SU-DHL-6 (cell line): Measurements from ENCODE around the gene MAGEA10.

Experiments used
- H2AFZ ChIP-seq: fragments of 200-600 bp; sonication (generic); 2 replicates; pipeline ENCODE4 v1.6.1; 2014; ENCODE audit warnings: low read depth, mild to moderate bottlenecking, moderate library complexity, mixed read lengths, antibody characterized with exemption, low read length; ENCODE audit not compliant: severe bottlenecking
- H3F3A ChIP-seq: fragments of 200-600 bp; shearing (Covaris generic); 2 replicates; pipeline ENCODE4 v1.6.0; 2016; ENCODE audit warnings: antibody characterized with exemption, mild to moderate bottlenecking; ENCODE audit not compliant: insufficient read depth
- H3K27ac ChIP-seq: fragments of 200-600 bp; sonication (generic); 2 replicates; pipeline ENCODE4 v1.5.1; 2016; ENCODE audit warnings: low read depth, mild to moderate bottlenecking, low read length, moderate library complexity, mixed read lengths
- H3K27me3 ChIP-seq: fragments of 200-600 bp; sonication (generic), shearing (Covaris generic); 2 replicates; pipeline ENCODE4 v1.6.0; 2014; ENCODE audit warnings: mild to moderate bottlenecking, low read length
- H3K36me3 ChIP-seq: fragments of 200-600 bp; sonication (generic); 2 replicates; pipeline ENCODE4 v1.6.1; 2014; ENCODE audit warnings: mild to moderate bottlenecking, low read length, mixed read lengths
- H3K4me2 ChIP-seq: fragments of 300-600, 200-600 bp; shearing (Covaris generic), sonication (generic); 2 replicates; pipeline ENCODE4 v1.6.0; 2014; ENCODE audit warnings: low read length, low read depth, mild to moderate bottlenecking; ENCODE audit not compliant: poor library complexity, severe bottlenecking
- H3K4me3 ChIP-seq: fragments of 200-600 bp; sonication (generic); 2 replicates; pipeline ENCODE4 v1.5.1; 2014; ENCODE audit warnings: antibody characterized with exemption, low read length, mild to moderate bottlenecking, mixed read lengths; ENCODE audit not compliant: insufficient read depth, poor library complexity, severe bottlenecking
- H3K79me2 ChIP-seq: fragments of 200-600 bp; sonication (generic); 2 replicates; pipeline ENCODE4 v1.6.1; 2014; ENCODE audit warnings: mild to moderate bottlenecking, low read length, moderate library complexity; ENCODE audit not compliant: insufficient read depth
- H3K9ac ChIP-seq: fragments of 200-600 bp; sonication (generic); 2 replicates; pipeline ENCODE4 v1.7.0; 2014; ENCODE audit warnings: mild to moderate bottlenecking, low read length
- H3K9me2 ChIP-seq: fragments of 200-600 bp; sonication (generic); replicated peaks from 2 replicates; pipeline ENCODE4 v1.6.1; 2014; ENCODE audit warnings: low read length; ENCODE audit not compliant: insufficient read depth
- H3K9me3 ChIP-seq: fragments of 200-600 bp; sonication (generic); 2 replicates; pipeline ENCODE4 v1.6.1; 2014; ENCODE audit warnings: low read length, mixed read lengths; ENCODE audit not compliant: insufficient read depth
- H4K20me1 ChIP-seq: fragments of 200-600 bp; sonication (generic); 2 replicates; pipeline ENCODE4 v1.6.1; 2014; ENCODE audit warnings: low read depth, mild to moderate bottlenecking, antibody characterized with exemption, low read length, moderate library complexity, mixed read lengths
- CTCF ChIP-seq: fragments of 200-600 bp; sonication (generic); IDR thresholded peaks from one replicate; pipeline ENCODE4 v1.5.1; 2017; ENCODE audit warnings: antibody characterized with exemption, mild to moderate bottlenecking, low read length, moderate library complexity; ENCODE audit not compliant: insufficient read depth, poor library complexity, severe bottlenecking
- EZH2phosphoT487 ChIP-seq: fragments of 200-600 bp; sonication (generic), shearing (Covaris generic); conservative IDR thresholded peaks from 2 replicates; pipeline ENCODE4 v1.6.1; 2018; ENCODE audit warnings: mild to moderate bottlenecking, antibody characterized with exemption, low read length, moderate library complexity, mixed read lengths

The MAGEA10 gene

DNA sequence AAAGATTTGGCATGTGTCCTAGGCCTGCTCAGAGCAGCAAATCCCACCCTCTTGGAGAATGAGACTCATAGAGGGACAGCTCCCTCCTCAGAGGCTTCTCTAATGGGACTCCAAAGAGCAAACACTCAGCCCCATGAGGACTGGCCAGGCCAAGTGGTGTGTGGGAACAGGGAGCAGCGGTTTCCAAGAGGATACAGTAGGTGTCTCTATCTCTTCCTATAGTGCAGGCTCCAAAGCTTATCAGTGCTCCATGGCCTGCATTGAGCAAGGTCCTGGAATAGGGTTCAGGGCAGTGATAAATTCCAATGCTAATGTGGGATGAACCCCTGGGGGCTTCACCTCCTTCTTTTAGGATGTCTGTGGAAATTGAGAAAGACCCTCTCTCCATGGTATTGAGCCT, 15.7 kb upstream of the MAGEA10 start:
- TF ChIP-seq EZH2phosphoT487: no peak
- TF ChIP-seq CTCF: no peak
- Histone ChIP-seq H2AFZ (no peak overlapping the region), H3K4me3 (no peak overlapping the region), H3K9ac (no peak overlapping the region), H3K27ac (no peak overlapping the region), H3K4me2 (no peak overlapping the region), H3K27me3 (no peaks in the 10 kb centered on the region), H3K9me2 (no peaks in the 10 kb centered on the region), H3F3A (no peaks in the 10 kb centered on the region), H3K79me2 (no peaks in the 10 kb centered on the region), H4K20me1 (no peaks in the 10 kb centered on the region), H3K36me3 (no peaks in the 10 kb centered on the region), H3K9me3 (no peaks in the 10 kb centered on the region)

DNA sequence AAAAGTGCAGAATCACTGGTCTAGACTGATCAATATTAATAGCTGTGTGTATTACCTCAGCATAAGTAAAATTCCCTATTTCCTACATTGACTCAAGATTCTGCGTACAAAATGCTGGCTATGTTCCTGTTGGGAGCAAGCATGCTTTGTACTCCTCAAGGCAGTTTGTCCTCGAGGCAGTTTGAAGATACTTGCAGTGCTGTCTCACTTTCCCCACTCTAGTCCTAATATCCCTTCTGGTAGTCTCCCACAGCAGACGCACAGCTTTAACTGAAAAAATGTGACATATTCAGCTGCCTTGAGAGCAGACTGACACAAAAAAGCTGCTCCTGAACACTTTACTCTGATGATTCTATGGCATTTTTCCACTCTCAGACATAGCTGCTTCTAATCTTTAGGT, 12.9 kb upstream of the MAGEA10 start:
- TF ChIP-seq CTCF: no peak
- no peak for TF ChIP-seq EZH2phosphoT487
- Histone ChIP-seq H3K9me2 (no peaks in the 10 kb centered on the region), H3K4me2 (no peak overlapping the region), H3K27ac (no peak overlapping the region), H3K79me2 (no peaks in the 10 kb centered on the region), H4K20me1 (no peaks in the 10 kb centered on the region), H3K9me3 (no peaks in the 10 kb centered on the region), H3K9ac (no peak overlapping the region), H3K36me3 (no peaks in the 10 kb centered on the region), H3K27me3 (no peaks in the 10 kb centered on the region), H3K4me3 (no peak overlapping the region), H2AFZ (no peak overlapping the region), H3F3A (no peaks in the 10 kb centered on the region)

GRCh38 chrX:152149648-152150047, 11.3 kb upstream of the MAGEA10 start:
- no peaks in the 10 kb centered on the region for H3K9me2 ChIP-seq
- H3K9ac ChIP-seq: no peak overlapping the region
- H3K36me3 ChIP-seq: no peaks in the 10 kb centered on the region
- no peak overlapping the region for H2AFZ ChIP-seq
- no peaks in the 10 kb centered on the region for H3K9me3 ChIP-seq
- H3K79me2 ChIP-seq: no peaks in the 10 kb centered on the region
- no peak overlapping the region for H3K27ac ChIP-seq
- TF ChIP-seq EZH2phosphoT487 (no peak), CTCF (no peak)
- no peak overlapping the region for H3K4me3 ChIP-seq
- H4K20me1 ChIP-seq: no peaks in the 10 kb centered on the region
- no peaks in the 10 kb centered on the region for H3F3A ChIP-seq
- no peak overlapping the region for H3K4me2 ChIP-seq
- no peaks in the 10 kb centered on the region for H3K27me3 ChIP-seq

- Histone ChIP-seq H3K9me3 (no peaks in the 10 kb centered on the region), H3K9me2 (no peaks in the 10 kb centered on the region), H3K27me3 (no peaks in the 10 kb centered on the region), H3K79me2 (no peaks in the 10 kb centered on the region), H3F3A (no peaks in the 10 kb centered on the region), H3K4me2 (no peak overlapping the region), H3K36me3 (no peaks in the 10 kb centered on the region), H2AFZ (no peak overlapping the region), H3K4me3 (no peak overlapping the region), H3K9ac (no peak overlapping the region), H4K20me1 (no peaks in the 10 kb centered on the region), H3K27ac (no peak overlapping the region)
- TF ChIP-seq EZH2phosphoT487: no peak
- TF ChIP-seq CTCF: no peak
Measured at GRCh38 chrX:152139589-152139988, 1.2 kb upstream of the MAGEA10 start.
